Left renal cortex interstitium (tissue), 4 donors: ENCODE results near the gene EML6. TPM values are rescaled to one million over a fixed set of nuclear protein-coding genes. Genes with fewer than 3 reads are reported as not detected.
"Not testable (repeated sequence)": the region's sequence is repeated elsewhere in the genome, so short reads cannot be mapped to it uniquely, and the experiment has no call there.

ENCODE experiments used
- DNase-seq, 4 donors: peaks; one replicate each; pipeline ENCODE4 v3.0.0-alpha.2; 2013; ENCODE audit warnings: low read depth in 4 of 4, low spot score in 2 of 4, missing footprints in 1 of 4
- polyA plus RNA-seq, 4 donors: library from polyadenylated mRNA; unstranded; fragments of 120-200 nt; gene quantifications; one replicate each; pipeline ENCODE4 v1.2.1, GENCODE V29; 2013; ENCODE audit not compliant: insufficient read length in 4 of 4

EML6 gene
- polyA plus RNA-seq, 4 donors, result 10.2 to 16.5 (median 14.0) TPM

- DNase-seq, result no peak
Measured at GRCh38 chr2:54871457-54872107, 148.1 kb downstream of the EML6 start.

GRCh38 chr2:54872780-54873179 is 149.3 kb downstream of the EML6 start:
- DNase-seq, result no peak

GRCh38 chr2:54873236-54873635 is 149.8 kb downstream of the EML6 start:
- DNase-seq, result not testable (repeated sequence)

GRCh38 chr2:54876764-54877163 is 153.3 kb downstream of the EML6 start:
- no peak for DNase-seq

GRCh38 chr2:54878182-54878581 is 154.7 kb downstream of the EML6 start:
- DNase-seq, result no peak

GRCh38 chr2:54879032-54879431 is 155.6 kb downstream of the EML6 start:
- DNase-seq, result no peak

GRCh38 chr2:54879598-54880332 is 156.3 kb downstream of the EML6 start:
- DNase-seq, result no peak

- DNase-seq, result no peak
Measured at GRCh38 chr2:54880428-54880827, 157.0 kb downstream of the EML6 start.

GRCh38 chr2:54881759-54882158 is 158.3 kb downstream of the EML6 start:
- no peak for DNase-seq

- DNase-seq, result no peak
Measured at GRCh38 chr2:54885891-54886290, 162.4 kb downstream of the EML6 start.

GRCh38 chr2:54887850-54888545 is 164.5 kb downstream of the EML6 start:
- no peak for DNase-seq

GRCh38 chr2:54889053-54889452 is 165.6 kb downstream of the EML6 start:
- no peak for DNase-seq

- no peak for DNase-seq
Measured at GRCh38 chr2:54891909-54892308, 168.4 kb downstream of the EML6 start.

GRCh38 chr2:54894467-54894866 is 171.0 kb downstream of the EML6 start:
- no peak for DNase-seq

GRCh38 chr2:54895730-54896129 is 172.3 kb downstream of the EML6 start:
- DNase-seq, result no peak

GRCh38 chr2:54897420-54898310 is 174.2 kb downstream of the EML6 start:
- no peak for DNase-seq

GRCh38 chr2:54898456-54899226 is 175.2 kb downstream of the EML6 start:
- no peak for DNase-seq

GRCh38 chr2:54899576-54900200 is 176.2 kb downstream of the EML6 start:
- peak in 2 of 4 donors; percentile 5 to 27 for DNase-seq

GRCh38 chr2:54901224-54901986 is 177.9 kb downstream of the EML6 start:
- no peak for DNase-seq
